Activated CD8-positive, alpha-beta T cell treated with anti-CD3 and anti-CD28 coated beads for 36 hours (primary cell): ENCODE data around the gene SPRED3. TPM values are rescaled to one million over a fixed set of nuclear protein-coding genes. Genes with fewer than 3 reads are reported as not detected.
A peak's percentile ranks its signal among the peaks of the same experiment; 100 is the strongest.
"Not testable (repeated sequence)": the region's sequence is repeated elsewhere in the genome, so short reads cannot be mapped to it uniquely, and the experiment has no call there.

ENCODE experiments used
- ATAC-seq: fragments of 200-7000 bp; cut with Tn5 transposase; one replicate; pipeline ENCODE4 v1.10.0; 2021; ENCODE audit warnings: mild to moderate bottlenecking, moderate library complexity
- CTCF ChIA-PET: fragments of 350-600 bp; sonication (Branson Sonifier 250); formaldehyde crosslinking; loops from one replicate; lab custom pipeline; 2021; ENCODE audit warnings: antibody characterized with exemption; lab: Charles Lee
- POLR2A ChIA-PET: fragments of 350-600 bp; sonication (Branson Sonifier 250); formaldehyde crosslinking; loops from one replicate; lab custom pipeline; 2021; ENCODE audit warnings: antibody characterized with exemption; lab: Charles Lee
- DNase-seq: peaks from one replicate; pipeline ENCODE4 v3.0.0-alpha.2; 2020
- H3K27ac Mint-ChIP-seq: one replicate; pipeline ENCODE4 v1.8.0; 2021; ENCODE audit warnings: mild to moderate bottlenecking, mixed read lengths
- H3K27me3 Mint-ChIP-seq: one replicate; pipeline ENCODE4 v1.8.0; 2021; ENCODE audit warnings: mixed read lengths
- H3K36me3 Mint-ChIP-seq: one replicate; pipeline ENCODE4 v1.8.0; 2021; ENCODE audit warnings: low read depth, mixed read lengths
- H3K4me1 Mint-ChIP-seq: one replicate; pipeline ENCODE4 v1.8.0; 2021; ENCODE audit warnings: low read depth, mixed read lengths
- H3K4me3 Mint-ChIP-seq: one replicate; pipeline ENCODE4 v1.8.0; 2021; ENCODE audit warnings: mild to moderate bottlenecking, moderate library complexity, mixed read lengths
- H3K9me3 Mint-ChIP-seq: one replicate; pipeline ENCODE4 v1.8.0; 2021; ENCODE audit warnings: mixed read lengths
- intact Hi-C: fragments of 100-400 bp; cut with micrococcal nuclease; formaldehyde crosslinking; loops from one replicate; pipeline ENCODE4 v1.10.0; 2022
- total RNA-seq, 2 experiments: library from RNA; stranded (reverse); gene quantifications; one replicate each; pipeline ENCODE4 v1.2.3, GENCODE V29; 2021
- TF ChIP-seq, protein P1 (sequence below): fragments of 200-600 bp; IDR thresholded peaks from one replicate; pipeline ENCODE4 v1.8.0; 2022; ENCODE audit warnings: antibody characterized with exemption, mild to moderate bottlenecking

Gene SPRED3
- total RNA-seq, 2 experiments from 2014 or later: 0.69 to 1.5 TPM

GRCh38 chr19:38362076-38362945, 26.2 kb upstream of the SPRED3 start:
- ChIA-PET POLR2A (interaction anchor here (2.9 kb wide), 1 partner anchor 12 kb away, joined by 13 read pairs; the partner anchor contains the start of gene PSMD8), CTCF (interaction anchor here (0.7 to 2.3 kb wide), 4 partner anchors 11 to 118 kb away, joined by 3 to 7 read pairs (median 4); partner anchors contain the start of genes CATSPERG, FAM98C and PSMD8)
- Mint-ChIP-seq H3K36me3 (no peaks in the 10 kb centered on the region), H3K27me3 (peaks cover 25% of the 10 kb centered on the region), H3K27ac (no peak overlapping the region), H3K9me3 (no peaks in the 10 kb centered on the region), H3K4me3 (peak overlapping the region; percentile 78), H3K4me1 (peaks cover 10% of the 10 kb centered on the region)
- ATAC-seq (peak; percentile 80), DNase-seq (peak; percentile 93)
- intact Hi-C loops: no loop called here
- TF ChIP-seq, protein P1, sequence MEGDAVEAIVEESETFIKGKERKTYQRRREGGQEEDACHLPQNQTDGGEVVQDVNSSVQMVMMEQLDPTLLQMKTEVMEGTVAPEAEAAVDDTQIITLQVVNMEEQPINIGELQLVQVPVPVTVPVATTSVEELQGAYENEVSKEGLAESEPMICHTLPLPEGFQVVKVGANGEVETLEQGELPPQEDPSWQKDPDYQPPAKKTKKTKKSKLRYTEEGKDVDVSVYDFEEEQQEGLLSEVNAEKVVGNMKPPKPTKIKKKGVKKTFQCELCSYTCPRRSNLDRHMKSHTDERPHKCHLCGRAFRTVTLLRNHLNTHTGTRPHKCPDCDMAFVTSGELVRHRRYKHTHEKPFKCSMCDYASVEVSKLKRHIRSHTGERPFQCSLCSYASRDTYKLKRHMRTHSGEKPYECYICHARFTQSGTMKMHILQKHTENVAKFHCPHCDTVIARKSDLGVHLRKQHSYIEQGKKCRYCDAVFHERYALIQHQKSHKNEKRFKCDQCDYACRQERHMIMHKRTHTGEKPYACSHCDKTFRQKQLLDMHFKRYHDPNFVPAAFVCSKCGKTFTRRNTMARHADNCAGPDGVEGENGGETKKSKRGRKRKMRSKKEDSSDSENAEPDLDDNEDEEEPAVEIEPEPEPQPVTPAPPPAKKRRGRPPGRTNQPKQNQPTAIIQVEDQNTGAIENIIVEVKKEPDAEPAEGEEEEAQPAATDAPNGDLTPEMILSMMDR: peak; percentile 4

GRCh38 chr19:38362946-38363688, 25.4 kb upstream of the SPRED3 start:
- POLR2A ChIA-PET: interaction anchor here (2.9 kb wide), 1 partner anchor 11 kb away, joined by 13 read pairs; the partner anchor contains the start of gene PSMD8
- CTCF ChIA-PET: interaction anchor here (1.2 to 2.3 kb wide), 2 partner anchors 10 to 119 kb away, joined by 5 to 7 read pairs; partner anchors contain the start of gene PSMD8
- ATAC-seq, H3K27ac Mint-ChIP-seq, DNase-seq, intact Hi-C loops, H3K9me3 Mint-ChIP-seq, H3K36me3 Mint-ChIP-seq: not testable (repeated sequence)
- peak overlapping the region; percentile 78 for H3K4me3 Mint-ChIP-seq
- H3K27me3 Mint-ChIP-seq: peaks cover 24% of the 10 kb centered on the region
- H3K4me1 Mint-ChIP-seq: peaks cover 10% of the 10 kb centered on the region

DNA sequence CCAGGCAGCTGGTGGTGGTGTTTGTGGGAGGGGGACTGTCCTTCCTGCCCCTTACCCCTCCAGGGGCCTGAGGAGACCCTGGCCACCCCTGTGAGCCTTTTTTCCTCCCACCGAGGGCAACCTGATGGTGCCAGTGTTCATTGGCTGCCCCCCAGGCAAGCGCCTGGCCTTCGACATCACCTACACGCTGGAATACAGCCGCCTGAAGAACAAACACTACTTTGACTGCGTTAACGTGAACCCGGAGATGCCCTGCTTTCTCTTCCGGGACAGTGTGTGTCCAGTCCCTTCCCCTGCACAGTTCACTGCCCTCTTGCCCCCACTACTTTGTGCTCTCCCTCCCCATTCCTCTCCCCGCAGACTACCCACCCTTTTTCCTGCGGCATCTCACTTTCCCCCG, 21.5 kb upstream of the SPRED3 start:
- peaks cover 4% of the 10 kb centered on the region for H3K4me1 Mint-ChIP-seq
- no peak for ATAC-seq
- CTCF ChIA-PET: no interaction called here

GRCh38 chr19:38369584-38369983, 18.9 kb upstream of the SPRED3 start:
- DNase-seq (no peak), ATAC-seq (no peak)
- intact Hi-C loops: no loop called here
- Mint-ChIP-seq H3K9me3 (no peaks in the 10 kb centered on the region), H3K27me3 (peaks cover 4% of the 10 kb centered on the region), H3K4me1 (peaks cover 2% of the 10 kb centered on the region), H3K4me3 (no peak overlapping the region), H3K36me3 (peaks cover under 1% of the 10 kb centered on the region), H3K27ac (no peak overlapping the region)
- ChIA-PET POLR2A (no interaction called here), CTCF (interaction anchor here (0.7 kb wide), 1 partner anchor 126 kb away, joined by 3 read pairs; no protein-coding TSS in a partner anchor)
- TF ChIP-seq, protein P1: no peak

More for the DNA sequence above, 21.5 kb upstream of the SPRED3 start:
- no peak overlapping the region for H3K27ac Mint-ChIP-seq
- DNase-seq: no peak
- H3K9me3 Mint-ChIP-seq: no peaks in the 10 kb centered on the region
- TF ChIP-seq, protein P1: no peak
- POLR2A ChIA-PET: no interaction called here
- H3K36me3 Mint-ChIP-seq: no peaks in the 10 kb centered on the region
- intact Hi-C loops: no loop called here
- peaks cover 4% of the 10 kb centered on the region for H3K27me3 Mint-ChIP-seq
- H3K4me3 Mint-ChIP-seq: no peak overlapping the region

GRCh38 chr19:38370299-38370698, 18.2 kb upstream of the SPRED3 start:
- Mint-ChIP-seq H3K27me3 (peaks cover 4% of the 10 kb centered on the region), H3K4me3 (no peak overlapping the region), H3K9me3 (no peaks in the 10 kb centered on the region), H3K36me3 (peaks cover 7% of the 10 kb centered on the region), H3K4me1 (peaks cover 7% of the 10 kb centered on the region), H3K27ac (no peak overlapping the region)
- TF ChIP-seq, protein P1: no peak
- CTCF ChIA-PET: no interaction called here
- no peak for ATAC-seq
- POLR2A ChIA-PET: no interaction called here
- DNase-seq: no peak
- intact Hi-C loops: loop anchor here (5.0 kb wide), 1 partner anchor 33 kb away; the partner anchor contains the start of gene CATSPERG
